GM23338 (cell line): Measurements from ENCODE around the gene FRK. TPM values are rescaled to one million over a fixed set of nuclear protein-coding genes. Genes with fewer than 3 reads are reported as not detected.

Experiments
- ATAC-seq: fragments of 200-7000 bp; cut with Tn5 transposase; 3 replicates; pipeline ENCODE4 v1.9.1; 2020
- DNase-seq: peaks from one replicate; pipeline ENCODE4 v3.0.0-alpha.2; 2015; ENCODE audit warnings: low spot score
- H2AFZ ChIP-seq: fragments of 200-600 bp; sonication (generic); 2 replicates; pipeline ENCODE4 v1.8.0; 2016; ENCODE audit warnings: antibody characterized with exemption, mild to moderate bottlenecking, moderate library complexity
- H3F3A ChIP-seq: fragments of 200-600 bp; sonication (generic); replicated peaks from 2 replicates; pipeline ENCODE4 v1.8.0; 2017; ENCODE audit warnings: antibody characterized with exemption, mixed run types, low read depth
- H3K27ac ChIP-seq: fragments of 200-600 bp; sonication (generic); 2 replicates; pipeline ENCODE4 v1.6.1; 2016; ENCODE audit warnings: low read depth
- H3K27me3 ChIP-seq: fragments of 200-600 bp; sonication (generic); 2 replicates; pipeline ENCODE4 v1.8.0; 2016; ENCODE audit warnings: mild to moderate bottlenecking, mixed run types, moderate library complexity; ENCODE audit not compliant: insufficient read depth
- H3K36me3 ChIP-seq: fragments of 200-600 bp; sonication (generic); 2 replicates; pipeline ENCODE4 v1.8.0; 2016; ENCODE audit warnings: mild to moderate bottlenecking; ENCODE audit not compliant: insufficient read depth
- H3K4me1 ChIP-seq: fragments of 200-600 bp; sonication (generic); 2 replicates; pipeline ENCODE4 v1.8.0; 2016; ENCODE audit warnings: mild to moderate bottlenecking, moderate library complexity; ENCODE audit not compliant: insufficient read depth
- H3K4me2 ChIP-seq: fragments of 200-600 bp; sonication (generic); 2 replicates; pipeline ENCODE4 v1.7.1; 2017; ENCODE audit warnings: mixed run types
- H3K4me3 ChIP-seq: fragments of 200-600 bp; sonication (generic); 2 replicates; pipeline ENCODE4 v1.6.1; 2016; ENCODE audit warnings: mixed run types
- H3K79me2 ChIP-seq: fragments of 200-600 bp; sonication (generic); replicated peaks from 2 replicates; pipeline ENCODE4 v1.8.0; 2017; ENCODE audit warnings: mild to moderate bottlenecking; ENCODE audit not compliant: insufficient read depth
- H3K9me2 ChIP-seq: fragments of 200-600 bp; sonication (generic); 2 replicates; pipeline ENCODE4 v1.8.0; 2017; ENCODE audit not compliant: insufficient read depth
- H4K20me1 ChIP-seq: fragments of 200-600 bp; sonication (generic); replicated peaks from 2 replicates; pipeline ENCODE4 v1.8.0; 2017; ENCODE audit warnings: mild to moderate bottlenecking; ENCODE audit not compliant: insufficient read depth
- H3K27ac Mint-ChIP-seq: 2 replicates; pipeline ENCODE4 v1.8.0; 2020; ENCODE audit warnings: inconsistent platforms, mild to moderate bottlenecking, moderate library complexity, mixed read lengths
- H3K27me3 Mint-ChIP-seq: 3 replicates; pipeline ENCODE4 v1.8.0; 2022; ENCODE audit warnings: low read depth, mild to moderate bottlenecking, moderate library complexity, mixed read lengths, inconsistent platforms; ENCODE audit not compliant: insufficient read depth, poor library complexity
- H3K36me3 Mint-ChIP-seq: 3 replicates; pipeline ENCODE4 v1.8.0; 2021; ENCODE audit warnings: low read depth, mild to moderate bottlenecking, inconsistent platforms, moderate library complexity, mixed read lengths
- H3K4me1 Mint-ChIP-seq: 3 replicates; pipeline ENCODE4 v1.8.0; 2020; ENCODE audit warnings: mild to moderate bottlenecking, inconsistent platforms, mixed read lengths
- H3K4me3 Mint-ChIP-seq: 3 replicates; pipeline ENCODE4 v1.8.0; 2021; ENCODE audit warnings: moderate library complexity, mild to moderate bottlenecking, inconsistent platforms, mixed read lengths
- H3K9me3 Mint-ChIP-seq: 3 replicates; pipeline ENCODE4 v1.8.0; 2020; ENCODE audit warnings: moderate library complexity, mild to moderate bottlenecking, inconsistent platforms, mixed read lengths
- ETS1 ChIP-seq: IDR thresholded peaks from 2 replicates; pipeline ENCODE4 v1.6.1; 2016; ENCODE audit warnings: antibody characterized with exemption
- EZH2 ChIP-seq: fragments of 200-600 bp; sonication (generic); IDR thresholded peaks from one replicate; pipeline ENCODE4 v1.8.0; 2017; ENCODE audit warnings: antibody characterized with exemption, mild to moderate bottlenecking, low read depth; ENCODE audit not compliant: unreplicated experiment
- POLR2AphosphoS5 ChIP-seq: IDR thresholded peaks from 2 replicates; pipeline ENCODE4 v1.6.1; 2016; ENCODE audit warnings: antibody characterized with exemption, low read depth
- STAT1 ChIP-seq: IDR thresholded peaks from one replicate; pipeline ENCODE4 v1.6.1; 2016; ENCODE audit warnings: antibody characterized with exemption; ENCODE audit not compliant: unreplicated experiment
- ZNF114 ChIP-seq: fragments of 250-450 bp; sonication (Bioruptor Pico); IDR thresholded peaks from 2 replicates; pipeline ENCODE4 v1.5.0; 2020; ENCODE audit warnings: mild to moderate bottlenecking, moderate library complexity
- ZNF462 ChIP-seq: fragments of 250-450 bp; sonication (Bioruptor Pico); IDR thresholded peaks from 2 replicates; pipeline ENCODE4 v1.5.0; 2020; ENCODE audit warnings: mild to moderate bottlenecking, moderate library complexity
- polyA plus RNA-seq: library from polyadenylated mRNA; unstranded; fragments of >200 nt; fragmentation: Nextera tagmentation; extraction: Ambion mirVana; gene quantifications from 2 replicates; pipeline ENCODE4 v1.2.1, GENCODE V29; 2016
- total RNA-seq: library from RNA; depleted of rRNA; stranded (reverse); fragments of >200 nt; shearing (Covaris generic); gene quantifications from 2 replicates; pipeline ENCODE4 v1.2.3, GENCODE V29; 2014

FRK gene
- total and polyA plus RNA-seq, 2 experiments from 2014 or later: 0.06 to 0.24 TPM

GRCh38 chr6:116057766-116058165 is 2.9 kb downstream of the FRK start:
- Mint-ChIP-seq H3K27ac (no peak overlapping the region), H3K4me1 (peaks cover 8% of the 10 kb centered on the region; the same call in 2 of the 3 replicates), H3K27me3 (peaks cover 5% of the 10 kb centered on the region), H3K36me3 (no peaks in the 10 kb centered on the region), H3K9me3 (no peaks in the 10 kb centered on the region), H3K4me3 (no peak overlapping the region)
- H4K20me1 ChIP-seq: no peaks in the 10 kb centered on the region
- DNase-seq: no peak
- no peak overlapping the region for H3K4me3 ChIP-seq
- H3F3A ChIP-seq: no peaks in the 10 kb centered on the region
- H3K27ac ChIP-seq: no peak overlapping the region
- ATAC-seq: no peak
- H3K79me2 ChIP-seq: no peaks in the 10 kb centered on the region
- H3K4me1 ChIP-seq: no peaks in the 10 kb centered on the region
- H3K36me3 ChIP-seq: no peaks in the 10 kb centered on the region
- no peak overlapping the region for H2AFZ ChIP-seq
- H3K9me2 ChIP-seq: no peaks in the 10 kb centered on the region
- no peak for TF ChIP-seq ETS1
- no peaks in the 10 kb centered on the region for H3K27me3 ChIP-seq
- no peak overlapping the region for H3K4me2 ChIP-seq

- Histone ChIP-seq H3K27ac (no peak overlapping the region), H4K20me1 (no peaks in the 10 kb centered on the region), H3K4me3 (no peak overlapping the region), H3K36me3 (no peaks in the 10 kb centered on the region), H3F3A (no peaks in the 10 kb centered on the region), H3K4me1 (no peaks in the 10 kb centered on the region), H2AFZ (0 out of 2 replicates have a peak overlapping the region, but pooled peaks have one; percentile 3), H3K4me2 (no peak overlapping the region), H3K27me3 (no peaks in the 10 kb centered on the region), H3K79me2 (no peaks in the 10 kb centered on the region), H3K9me2 (no peaks in the 10 kb centered on the region)
- H3K36me3 Mint-ChIP-seq: no peaks in the 10 kb centered on the region
- no peak for DNase-seq
- no peaks in the 10 kb centered on the region for H3K9me3 Mint-ChIP-seq
- H3K27me3 Mint-ChIP-seq: no peaks in the 10 kb centered on the region
- no peaks in the 10 kb centered on the region for H3K4me1 Mint-ChIP-seq
- ATAC-seq: no peak
- H3K4me3 Mint-ChIP-seq: no peak overlapping the region
- peak overlapping the region; percentile 20 for H3K27ac Mint-ChIP-seq
- TF ChIP-seq ETS1 (no peak), STAT1 (no peak)
Observed at GRCh38 chr6:116055513-116055912, 5.2 kb downstream of the FRK start.

- Mint-ChIP-seq H3K9me3 (no peaks in the 10 kb centered on the region), H3K4me1 (no peaks in the 10 kb centered on the region), H3K36me3 (no peaks in the 10 kb centered on the region), H3K4me3 (no peak overlapping the region), H3K27ac (no peak overlapping the region), H3K27me3 (no peaks in the 10 kb centered on the region)
- Histone ChIP-seq H3K36me3 (no peaks in the 10 kb centered on the region), H3K79me2 (no peaks in the 10 kb centered on the region), H3F3A (no peaks in the 10 kb centered on the region), H3K27ac (no peak overlapping the region), H3K4me3 (no peak overlapping the region), H3K4me2 (no peak overlapping the region), H3K4me1 (no peaks in the 10 kb centered on the region), H3K9me2 (no peaks in the 10 kb centered on the region), H2AFZ (no peak overlapping the region), H4K20me1 (no peaks in the 10 kb centered on the region), H3K27me3 (no peaks in the 10 kb centered on the region)
- DNase-seq (no peak), ATAC-seq (no peak)
- TF ChIP-seq ZNF114 (CRISPR knock-in tag) (no peak), EZH2 (no peak), POLR2AphosphoS5 (no peak), STAT1 (no peak), ZNF462 (CRISPR knock-in tag) (no peak)
Observed at GRCh38 chr6:116051244-116051643, 9.4 kb downstream of the FRK start.
